ENCODE results near the gene TOX4.

The TOX4 gene

DNA sequence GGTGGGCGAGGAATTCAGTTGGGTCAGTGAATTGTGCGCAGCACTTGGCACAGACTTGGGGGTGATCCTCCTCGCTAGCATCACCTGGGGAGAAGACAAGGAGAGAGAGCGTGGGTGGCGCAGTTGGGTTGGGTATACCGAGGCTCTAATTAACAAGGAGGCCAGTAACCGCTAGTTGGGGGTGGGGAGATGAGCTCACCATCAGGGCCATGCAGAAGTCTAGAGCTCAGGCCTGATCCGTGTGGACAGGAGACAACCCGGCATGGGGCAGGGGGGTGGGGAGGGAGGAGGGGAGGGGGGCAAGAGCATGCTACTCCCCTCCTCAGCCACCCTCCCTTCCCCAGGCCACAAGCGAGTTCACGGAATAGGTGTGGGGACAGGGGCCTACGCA lies 48.6 kb downstream of the TOX4 start:
- H3K9ac ChIP-seq (ENCODE audit: low read depth, low read length): peak overlapping the region; percentile 78
- H3K9me3 ChIP-seq (ENCODE audit: insufficient read depth, low read depth, low read length): no peaks in the 10 kb centered on the region
- H3K4me3 ChIP-seq (ENCODE audit: low read length): peak overlapping the region; percentile 73
- H3K36me3 ChIP-seq (ENCODE audit: insufficient read depth, low read length): peaks cover 62% of the 10 kb centered on the region
- peaks cover 56% of the 10 kb centered on the region for H3K4me1 ChIP-seq (ENCODE audit: insufficient read depth, low read length)
- WGBS: 10% methylated on average over 10 of the region's 12 CpGs
- H3K27ac ChIP-seq (ENCODE audit: low read depth, low read length): peak overlapping the region; percentile 97
- H3K27me3 ChIP-seq (ENCODE audit: insufficient read depth, low read length): no peaks in the 10 kb centered on the region

DNA sequence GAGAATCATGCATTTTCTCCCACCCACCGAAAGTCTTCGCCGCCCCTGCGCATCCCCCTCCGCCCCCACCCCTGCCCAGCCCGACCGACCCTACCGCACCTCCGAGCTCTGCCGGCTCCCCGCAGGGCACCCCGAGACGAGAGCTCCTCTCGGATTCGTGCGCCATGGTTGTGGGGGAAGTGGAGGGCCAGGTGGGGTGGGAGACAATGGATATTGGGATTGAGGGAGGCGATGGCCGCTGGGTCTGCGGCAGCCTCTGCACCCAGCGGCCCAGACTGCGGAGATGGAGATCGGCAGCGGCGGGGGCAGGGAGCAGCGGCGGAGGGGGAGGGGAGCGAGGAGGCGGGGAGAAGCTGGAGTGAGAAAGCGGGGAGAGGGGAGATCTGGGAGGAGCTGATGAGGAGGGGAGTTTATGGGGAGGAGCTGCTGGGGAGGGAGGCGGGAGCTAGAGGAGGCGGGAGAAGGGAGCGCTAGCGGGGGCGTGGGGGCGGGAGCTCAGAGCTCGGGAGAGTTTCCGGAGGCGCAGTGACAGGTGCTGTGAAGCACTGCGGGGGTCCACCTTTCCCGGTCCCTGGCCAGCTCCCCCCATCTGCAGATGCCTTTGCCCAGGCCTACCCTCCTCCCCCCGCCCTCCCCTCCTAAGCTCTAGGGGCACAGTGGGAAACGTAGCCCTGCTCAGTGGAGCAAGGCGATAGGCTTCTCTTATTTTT lies 49.1 kb downstream of the TOX4 start, which contains the start of gene SALL2:
SALL2 (minus strand) TSS at position 385 of the 710 bp plus-strand sequence; CDS start at position 166, 219 bp downstream.
- Histone ChIP-seq H3K9me3 (ENCODE audit: insufficient read depth, low read depth, low read length) (no peaks in the 10 kb centered on the region), H3K9ac (ENCODE audit: low read depth, low read length) (peak within 1 kb of the TSS; percentile 88), H3K27me3 (ENCODE audit: insufficient read depth, low read length) (no peaks in the 10 kb centered on the region), H3K36me3 (ENCODE audit: insufficient read depth, low read length) (peaks cover 61% of the 10 kb centered on the region), H3K27ac (ENCODE audit: low read depth, low read length) (peak within 1 kb of the TSS; percentile 98), H3K4me1 (ENCODE audit: insufficient read depth, low read length) (peaks cover 61% of the 10 kb centered on the region), H3K4me3 (ENCODE audit: low read length) (peak within 1 kb of the TSS; percentile 73)
- WGBS: under 1% methylated on average over 43 of the region's 43 CpGs

- Histone ChIP-seq H3K36me3 (ENCODE audit: insufficient read depth, low read length) (peaks cover 54% of the 10 kb centered on the region), H3K9me3 (ENCODE audit: insufficient read depth, low read depth, low read length) (no peaks in the 10 kb centered on the region), H3K4me1 (ENCODE audit: insufficient read depth, low read length) (peaks cover 58% of the 10 kb centered on the region), H3K9ac (ENCODE audit: low read depth, low read length) (peak overlapping the region; percentile 88), H3K4me3 (ENCODE audit: low read length) (peak overlapping the region; percentile 73), H3K27me3 (ENCODE audit: insufficient read depth, low read length) (no peaks in the 10 kb centered on the region), H3K27ac (ENCODE audit: low read depth, low read length) (peak overlapping the region; percentile 98)
- WGBS: 0% methylated on average over 11 of the region's 13 CpGs
Measured at GRCh38 chr14:21526672-21527317, 49.8 kb downstream of the TOX4 start.

DNA sequence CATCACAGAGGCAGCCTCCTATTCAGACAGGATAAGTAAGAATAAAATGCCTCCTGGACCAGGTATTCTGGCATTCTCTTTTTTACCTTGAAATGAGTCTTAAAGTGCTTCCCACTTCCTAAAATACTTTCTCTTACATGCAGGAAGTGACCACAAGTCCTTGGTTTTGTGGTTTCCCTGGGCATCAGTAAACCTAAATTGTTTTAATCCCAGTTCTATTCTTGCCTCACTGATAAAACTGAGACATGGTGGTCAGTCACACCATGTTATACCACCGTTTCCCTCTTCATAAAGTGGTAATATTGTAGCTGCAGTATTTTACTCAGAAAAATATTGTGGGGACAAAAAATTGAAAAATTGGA lies 50.3 kb downstream of the TOX4 start:
- peak overlapping the region; percentile 73 for H3K4me3 ChIP-seq (ENCODE audit: low read length)
- H3K4me1 ChIP-seq (ENCODE audit: insufficient read depth, low read length): peaks cover 55% of the 10 kb centered on the region
- no peaks in the 10 kb centered on the region for H3K9me3 ChIP-seq (ENCODE audit: insufficient read depth, low read depth, low read length)
- H3K27ac ChIP-seq (ENCODE audit: low read depth, low read length): peak overlapping the region; percentile 98
- peaks cover 52% of the 10 kb centered on the region for H3K36me3 ChIP-seq (ENCODE audit: insufficient read depth, low read length)
- no peaks in the 10 kb centered on the region for H3K27me3 ChIP-seq (ENCODE audit: insufficient read depth, low read length)
- H3K9ac ChIP-seq (ENCODE audit: low read depth, low read length): peak overlapping the region; percentile 88
- WGBS: 38% methylated on average over 1 of the region's 1 CpG

- H3K4me3 ChIP-seq (ENCODE audit: low read length): no peak overlapping the region; the same call in 1 of the 2 replicates
- WGBS: 86% methylated on average over 4 of the region's 4 CpGs
- H3K9ac ChIP-seq (ENCODE audit: low read depth, low read length): peak overlapping the region; percentile 88
- H3K4me1 ChIP-seq (ENCODE audit: insufficient read depth, low read length): peaks cover 53% of the 10 kb centered on the region
- H3K36me3 ChIP-seq (ENCODE audit: insufficient read depth, low read length): peaks cover 38% of the 10 kb centered on the region
- H3K9me3 ChIP-seq (ENCODE audit: insufficient read depth, low read depth, low read length): no peaks in the 10 kb centered on the region
- peak overlapping the region; percentile 98 for H3K27ac ChIP-seq (ENCODE audit: low read depth, low read length)
- no peaks in the 10 kb centered on the region for H3K27me3 ChIP-seq (ENCODE audit: insufficient read depth, low read length)
Measured at GRCh38 chr14:21528381-21529348, 51.7 kb downstream of the TOX4 start.

- Histone ChIP-seq H3K27me3 (ENCODE audit: insufficient read depth, low read length) (no peaks in the 10 kb centered on the region), H3K9me3 (ENCODE audit: insufficient read depth, low read depth, low read length) (no peaks in the 10 kb centered on the region), H3K9ac (ENCODE audit: low read depth, low read length) (no peak overlapping the region), H3K27ac (ENCODE audit: low read depth, low read length) (peak overlapping the region; percentile 98), H3K4me3 (ENCODE audit: low read length) (no peak overlapping the region), H3K36me3 (ENCODE audit: insufficient read depth, low read length) (peaks cover 30% of the 10 kb centered on the region), H3K4me1 (ENCODE audit: insufficient read depth, low read length) (peaks cover 53% of the 10 kb centered on the region)
- WGBS: 100% methylated on average over 1 of the region's 1 CpG
Measured at GRCh38 chr14:21529515-21529914, 52.5 kb downstream of the TOX4 start.

- Histone ChIP-seq H3K9me3 (ENCODE audit: insufficient read depth, low read depth, low read length) (no peaks in the 10 kb centered on the region), H3K36me3 (ENCODE audit: insufficient read depth, low read length) (peaks cover 16% of the 10 kb centered on the region; the same call in 1 of the 2 replicates), H3K27ac (ENCODE audit: low read depth, low read length) (peak overlapping the region; percentile 95), H3K4me3 (ENCODE audit: low read length) (no peak overlapping the region; the same call in 1 of the 2 replicates), H3K27me3 (ENCODE audit: insufficient read depth, low read length) (no peaks in the 10 kb centered on the region), H3K9ac (ENCODE audit: low read depth, low read length) (no peak overlapping the region; the same call in 1 of the 2 replicates), H3K4me1 (ENCODE audit: insufficient read depth, low read length) (peaks cover 47% of the 10 kb centered on the region)
Measured at GRCh38 chr14:21533294-21533693, 56.3 kb downstream of the TOX4 start.

- peak overlapping the region; percentile 93 for H3K4me3 ChIP-seq (ENCODE audit: low read length)
Measured at GRCh38 chr14:21534576-21534975, 57.6 kb downstream of the TOX4 start.

DNA sequence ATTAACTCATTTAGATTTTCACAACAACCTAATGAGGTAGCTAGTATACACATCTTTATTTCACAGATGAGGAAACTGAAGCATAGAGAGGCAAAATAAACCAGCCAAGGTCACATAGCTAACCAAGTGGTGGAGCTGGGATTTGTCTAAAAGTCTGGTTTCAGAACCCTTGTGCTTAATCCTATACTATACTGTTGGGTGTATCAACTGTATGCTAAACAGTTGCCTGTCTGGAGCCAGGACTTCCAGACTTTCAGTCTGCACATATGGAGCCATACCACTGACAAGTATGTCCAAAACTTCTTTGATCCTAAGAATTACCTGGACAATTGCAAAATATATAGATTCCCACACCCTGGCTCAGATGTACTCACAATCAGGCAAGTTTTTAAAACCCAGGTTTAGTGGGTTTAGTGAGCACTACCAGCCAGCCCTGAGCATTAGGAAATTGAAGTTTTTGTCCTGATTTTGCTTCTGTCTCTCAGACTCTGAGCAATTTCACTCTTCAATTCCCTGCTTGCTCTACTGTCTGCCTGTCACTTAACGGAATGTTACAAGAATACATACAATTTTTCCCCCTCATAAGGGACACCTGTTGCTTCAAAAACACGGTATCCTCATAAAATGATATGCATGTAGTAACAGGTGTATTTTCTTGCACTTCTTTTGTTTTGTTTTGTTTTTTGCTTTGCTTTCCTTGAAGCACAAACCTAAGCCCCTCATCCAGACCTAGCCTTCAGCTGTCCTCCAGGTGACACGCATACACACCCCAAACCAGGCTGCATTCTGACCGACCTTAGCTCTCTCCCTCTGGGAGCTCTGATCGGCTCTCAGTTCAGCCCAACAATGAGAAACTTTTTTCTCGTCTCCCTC lies 58.8 kb downstream of the TOX4 start:
- WGBS: 2% methylated on average over 5 of the region's 6 CpGs
- H3K4me3 ChIP-seq (ENCODE audit: low read length): peak overlapping the region; percentile 93
- H3K27ac ChIP-seq (ENCODE audit: low read depth, low read length): peak overlapping the region; percentile 95
- no peaks in the 10 kb centered on the region for H3K27me3 ChIP-seq (ENCODE audit: insufficient read depth, low read length)
- H3K36me3 ChIP-seq (ENCODE audit: insufficient read depth, low read length): peaks cover 5% of the 10 kb centered on the region; the same call in 1 of the 2 replicates
- peaks cover 47% of the 10 kb centered on the region for H3K4me1 ChIP-seq (ENCODE audit: insufficient read depth, low read length)
- no peaks in the 10 kb centered on the region for H3K9me3 ChIP-seq (ENCODE audit: insufficient read depth, low read depth, low read length)
- H3K9ac ChIP-seq (ENCODE audit: low read depth, low read length): peak overlapping the region; percentile 86

More at GRCh38 chr14:21534576-21534975, 57.6 kb downstream of the TOX4 start:
- Histone ChIP-seq H3K27ac (ENCODE audit: low read depth, low read length) (peak overlapping the region; percentile 95), H3K9me3 (ENCODE audit: insufficient read depth, low read depth, low read length) (no peaks in the 10 kb centered on the region), H3K9ac (ENCODE audit: low read depth, low read length) (peak overlapping the region; percentile 86), H3K36me3 (ENCODE audit: insufficient read depth, low read length) (peaks cover 8% of the 10 kb centered on the region; the same call in 1 of the 2 replicates), H3K4me1 (ENCODE audit: insufficient read depth, low read length) (peaks cover 47% of the 10 kb centered on the region), H3K27me3 (ENCODE audit: insufficient read depth, low read length) (no peaks in the 10 kb centered on the region)
- WGBS: 2% methylated on average over 4 of the region's 4 CpGs

All from HUES64 (cell line).